Activated T-helper 2 cell treated with anti-CD3 and anti-CD28 coated beads, Interferon-gamma antibody, Interleukin-2, Interleukin-4, amounts not matched to agents 10 μg/mL and 5 μg/mL and 100 μg/mL, durations not matched to agents 14 hours and 24 hours and 36 hours (primary cell): Measurements from ENCODE around the gene PLEKHG5. TPM values are rescaled to one million over a fixed set of nuclear protein-coding genes. Genes with fewer than 3 reads are reported as not detected.
"Not testable (repeated sequence)": the region's sequence is repeated elsewhere in the genome, so short reads cannot be mapped to it uniquely, and the experiment has no call there.

Experiments
- DNase-seq: peaks from one replicate; pipeline ENCODE4 v3.0.0; 2021; ENCODE audit warnings: low spot score
- H3K27ac Mint-ChIP-seq: one replicate; pipeline ENCODE4 v1.8.0; 2021; ENCODE audit warnings: mixed read lengths
- H3K27me3 Mint-ChIP-seq: one replicate; pipeline ENCODE4 v1.8.0; 2021; ENCODE audit warnings: low read depth, mixed read lengths
- H3K36me3 Mint-ChIP-seq: one replicate; pipeline ENCODE4 v1.8.0; 2021; ENCODE audit warnings: low read depth, mixed read lengths
- H3K4me1 Mint-ChIP-seq: one replicate; pipeline ENCODE4 v1.8.0; 2021; ENCODE audit warnings: low read depth, mixed read lengths
- H3K4me3 Mint-ChIP-seq: one replicate; pipeline ENCODE4 v1.8.0; 2021; ENCODE audit warnings: low read depth, mild to moderate bottlenecking, moderate library complexity, mixed read lengths
- H3K9me3 Mint-ChIP-seq: one replicate; pipeline ENCODE4 v1.8.0; 2021; ENCODE audit warnings: mixed read lengths
- intact Hi-C: fragments of 100-400 bp; cut with micrococcal nuclease; formaldehyde crosslinking; loops from one replicate; pipeline ENCODE4 v1.15.1; 2023
- total RNA-seq: library from RNA; stranded (reverse); gene quantifications from 2 replicates; pipeline ENCODE4 v1.2.3, GENCODE V29; 2022

PLEKHG5 gene
- total RNA-seq, 1 donor from 2014 or later = 1.6 TPM

DNA sequence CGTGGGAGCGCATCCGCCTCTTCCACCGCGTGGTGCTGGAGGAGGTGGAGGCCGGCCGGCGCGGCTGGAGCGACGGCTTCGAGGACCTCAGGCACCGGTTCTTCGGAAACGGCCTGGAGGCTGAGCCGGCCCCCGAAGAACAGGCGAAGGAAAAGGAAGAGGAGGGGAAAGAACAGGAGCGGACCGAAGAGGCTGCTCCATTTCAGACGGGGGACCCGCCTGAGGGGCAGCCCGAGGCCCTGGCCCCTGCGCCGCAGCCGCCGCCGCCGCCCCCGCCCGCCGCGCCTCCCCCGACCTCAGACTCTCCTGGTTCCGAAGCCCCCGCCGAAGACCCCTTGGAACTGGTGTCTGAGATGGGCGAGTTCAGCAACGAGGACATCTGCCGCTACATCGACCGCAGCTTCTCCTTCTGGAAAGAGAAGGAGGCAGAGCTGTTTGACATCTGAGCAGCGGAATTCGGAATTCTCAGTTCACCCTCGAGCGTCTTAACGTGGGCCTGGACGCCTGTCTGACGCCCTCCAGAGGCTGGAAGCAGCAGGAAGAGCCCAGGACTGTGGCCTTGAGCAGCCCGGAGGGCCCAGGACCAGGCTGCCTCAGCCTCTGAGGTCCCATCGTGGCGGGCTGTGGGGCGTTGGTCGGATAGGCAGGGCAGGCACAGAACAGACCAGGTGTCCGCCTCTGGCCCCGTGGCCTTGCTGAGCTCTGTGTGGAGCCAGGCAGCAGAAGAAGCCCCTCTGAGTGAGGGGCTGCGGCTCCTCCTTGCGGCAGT, 35.5 kb downstream of the PLEKHG5 start:
- intact Hi-C loops = loop anchor here (2.0 kb wide), 1 partner anchor 31 kb away; the partner anchor contains the start of gene ESPN
- H3K4me1 Mint-ChIP-seq = peaks cover 17% of the 10 kb centered on the region
- not testable (repeated sequence) for H3K36me3 Mint-ChIP-seq, H3K27ac Mint-ChIP-seq, H3K9me3 Mint-ChIP-seq, DNase-seq, H3K4me3 Mint-ChIP-seq
- peaks cover 36% of the 10 kb centered on the region for H3K27me3 Mint-ChIP-seq

DNA sequence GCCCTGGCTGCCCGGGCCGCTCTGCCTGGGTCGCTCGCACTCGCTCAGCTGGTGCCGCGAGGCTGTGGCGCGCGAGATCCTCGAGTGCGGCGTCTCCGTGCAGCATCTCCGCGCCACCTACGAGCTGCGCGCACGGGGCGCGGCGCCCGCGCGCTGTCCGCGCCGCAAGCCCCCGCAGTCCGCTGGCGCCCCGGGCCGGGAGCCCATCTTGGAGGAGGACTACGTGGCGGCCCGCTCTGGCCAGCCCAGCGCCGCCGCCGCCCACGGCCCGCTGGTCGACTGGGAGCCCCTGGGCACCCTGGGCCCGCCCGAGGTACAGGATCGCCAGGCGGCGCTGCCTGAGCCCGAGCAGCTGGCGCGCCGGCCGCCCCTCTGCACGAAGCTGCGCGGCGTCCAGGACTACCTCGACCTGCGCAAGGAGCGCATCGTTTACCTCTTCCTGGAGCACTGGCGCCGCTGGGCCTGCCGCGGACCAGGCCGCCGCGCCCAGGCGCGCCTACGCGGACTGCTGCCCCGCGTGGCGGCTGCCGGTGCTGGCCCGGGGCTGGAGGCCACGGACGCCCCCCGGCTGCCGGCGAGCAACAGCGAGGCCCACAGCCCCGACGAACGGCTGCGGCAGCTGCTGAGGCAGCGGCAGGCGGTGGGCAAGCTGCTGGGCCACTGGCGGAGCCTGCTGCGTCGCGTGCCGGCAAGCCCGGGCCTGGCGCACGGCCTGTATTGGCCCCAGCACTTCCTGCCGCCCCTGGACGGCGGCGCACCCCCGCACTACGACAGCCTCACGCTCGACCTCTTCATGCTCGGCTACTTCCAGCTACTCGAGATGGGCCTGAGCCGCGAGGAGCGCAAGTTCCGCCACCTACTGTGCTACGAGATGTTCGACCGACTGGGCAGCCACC, 36.4 kb downstream of the PLEKHG5 start:
- Mint-ChIP-seq H3K36me3 (peaks cover 4% of the 10 kb centered on the region), H3K27me3 (peaks cover 43% of the 10 kb centered on the region), H3K4me1 (peaks cover 9% of the 10 kb centered on the region), H3K27ac (no peak overlapping the region), H3K4me3 (no peak overlapping the region), H3K9me3 (no peaks in the 10 kb centered on the region)
- DNase-seq = no peak
- intact Hi-C loops = loop anchor here (2.0 kb wide), 1 partner anchor 30 kb away; the partner anchor contains the start of gene ESPN

DNA sequence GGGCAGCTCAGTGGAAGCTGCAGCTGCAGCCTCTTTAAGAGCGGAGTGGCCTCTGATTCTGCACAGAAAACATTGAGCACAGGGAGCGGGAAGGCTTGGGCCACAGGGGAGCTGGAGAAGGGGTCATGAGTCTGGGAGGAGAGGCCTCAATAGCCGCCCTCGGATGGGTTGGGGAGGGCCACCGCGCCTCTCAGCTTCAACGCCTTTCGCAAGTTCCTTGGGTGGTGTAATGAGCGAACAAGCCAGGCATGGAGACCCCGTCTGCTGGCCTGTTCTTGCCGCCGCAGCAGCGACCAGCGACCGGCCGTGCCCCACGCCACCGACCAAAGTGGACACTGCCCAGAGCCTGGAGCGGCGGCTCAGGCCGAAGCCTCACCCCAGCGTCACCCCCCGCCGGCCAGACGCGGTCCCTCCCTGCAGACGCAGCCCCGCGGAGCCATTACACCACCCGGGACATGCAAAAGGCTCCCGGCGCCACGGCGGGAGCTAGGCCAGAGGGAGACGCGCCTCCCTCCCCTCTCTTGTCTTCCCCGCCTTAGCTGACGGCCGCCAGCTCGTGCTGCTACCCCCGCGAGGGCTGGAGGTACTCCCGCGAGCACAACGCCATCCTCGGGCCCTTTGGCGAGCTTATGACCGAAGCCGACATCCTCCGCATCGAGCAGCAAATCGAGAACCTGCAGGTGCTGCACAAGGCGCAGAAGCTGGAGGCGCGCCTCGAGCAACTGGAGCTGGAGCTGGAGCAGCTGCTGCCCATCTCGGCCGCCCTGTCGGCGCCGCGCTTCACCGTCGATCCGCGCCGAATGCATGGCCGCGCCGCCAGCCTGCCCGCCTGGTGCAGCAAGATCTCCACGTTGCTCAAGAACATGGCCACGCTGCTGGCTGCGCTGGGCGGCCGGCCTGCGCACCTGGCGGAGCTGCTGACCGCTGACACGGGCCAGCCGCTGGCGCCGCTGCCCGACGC, 37.3 kb downstream of the PLEKHG5 start:
- not testable (repeated sequence) for H3K4me1 Mint-ChIP-seq, H3K27ac Mint-ChIP-seq, H3K4me3 Mint-ChIP-seq, H3K36me3 Mint-ChIP-seq, DNase-seq, H3K9me3 Mint-ChIP-seq
- intact Hi-C loops = loop anchor here (2.0 kb wide), 1 partner anchor 29 kb away; the partner anchor contains the start of gene ESPN
- peaks cover 50% of the 10 kb centered on the region for H3K27me3 Mint-ChIP-seq

DNA sequence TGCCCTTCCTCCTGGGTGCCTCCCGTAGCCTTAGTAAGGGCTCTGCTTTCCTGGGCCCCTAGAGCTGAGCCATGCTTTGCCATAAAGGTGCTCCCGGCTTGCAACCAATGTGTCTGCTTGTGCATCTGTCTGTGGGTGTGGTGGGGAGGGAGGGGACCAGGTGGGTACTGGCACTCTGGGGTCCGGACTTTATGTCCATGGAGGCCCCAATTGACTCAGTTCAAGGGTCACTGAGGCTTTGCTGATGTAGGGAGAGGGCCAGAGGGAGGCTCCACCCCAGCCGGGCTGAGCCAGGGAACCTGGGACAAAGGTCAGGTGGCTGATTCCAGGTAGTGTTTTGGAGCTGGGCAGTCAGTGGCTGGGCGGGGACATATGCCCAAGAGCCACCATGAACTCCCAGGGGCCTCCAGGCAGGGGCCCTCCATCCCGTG, 40.5 kb downstream of the PLEKHG5 start:
- intact Hi-C loops = no loop called here
- H3K27ac Mint-ChIP-seq = no peak overlapping the region
- no peak overlapping the region for H3K4me3 Mint-ChIP-seq
- H3K27me3 Mint-ChIP-seq = peaks cover 49% of the 10 kb centered on the region
- H3K9me3 Mint-ChIP-seq = no peaks in the 10 kb centered on the region
- peaks cover 11% of the 10 kb centered on the region for H3K4me1 Mint-ChIP-seq
- H3K36me3 Mint-ChIP-seq = peaks cover 4% of the 10 kb centered on the region
- DNase-seq = no peak

DNA sequence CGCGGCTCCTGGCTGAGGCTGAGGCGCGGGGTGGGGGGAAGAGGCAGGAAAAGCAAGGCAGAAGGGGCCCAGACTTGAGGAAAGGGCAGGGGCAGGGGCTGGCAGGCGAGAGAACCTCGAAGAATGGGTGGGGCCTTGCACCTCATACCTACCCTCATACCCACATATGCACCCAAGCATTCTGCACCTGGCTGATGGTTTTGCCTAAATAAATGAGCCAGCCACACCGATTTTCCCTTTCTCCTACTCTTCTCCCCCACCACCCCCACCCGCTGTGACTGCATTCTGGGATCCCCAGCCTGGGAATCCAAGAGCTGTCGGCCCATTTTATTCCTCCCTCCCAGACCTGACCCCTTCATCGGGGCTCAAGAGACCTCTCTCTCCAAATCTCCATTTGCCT, 41.0 kb downstream of the PLEKHG5 start:
- H3K4me3 Mint-ChIP-seq, H3K27ac Mint-ChIP-seq, intact Hi-C loops, H3K36me3 Mint-ChIP-seq, DNase-seq, H3K9me3 Mint-ChIP-seq: not testable (repeated sequence)
- Mint-ChIP-seq H3K4me1 (peaks cover 11% of the 10 kb centered on the region), H3K27me3 (peaks cover 50% of the 10 kb centered on the region)

DNA sequence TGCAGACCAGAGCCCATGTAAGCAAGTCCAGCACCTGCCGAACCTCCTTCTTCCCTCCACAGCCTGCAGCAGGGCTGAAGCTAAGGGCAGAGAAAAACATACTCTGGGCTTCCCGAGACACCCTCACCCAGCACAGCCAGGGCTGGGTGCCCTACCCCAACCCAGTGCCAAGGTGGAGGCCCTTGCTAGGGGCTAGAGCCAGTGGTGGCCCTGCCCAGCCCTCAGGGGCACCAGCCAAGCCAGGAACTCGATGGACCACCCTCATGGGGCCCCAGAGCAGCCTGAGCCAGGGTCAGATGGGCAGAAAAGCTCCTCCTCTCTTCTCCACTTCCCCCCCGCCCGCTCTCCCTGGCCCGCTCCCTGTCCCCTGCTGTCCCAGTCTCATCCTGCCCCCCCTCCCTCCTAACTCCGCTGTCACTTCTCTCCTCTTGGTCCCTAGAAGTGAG, 41.4 kb downstream of the PLEKHG5 start:
- Mint-ChIP-seq H3K27ac (no peak overlapping the region), H3K4me3 (no peak overlapping the region), H3K27me3 (peaks cover 51% of the 10 kb centered on the region), H3K9me3 (no peaks in the 10 kb centered on the region), H3K36me3 (peaks cover 4% of the 10 kb centered on the region), H3K4me1 (peaks cover 11% of the 10 kb centered on the region)
- intact Hi-C loops = no loop called here
- no peak for DNase-seq

DNA sequence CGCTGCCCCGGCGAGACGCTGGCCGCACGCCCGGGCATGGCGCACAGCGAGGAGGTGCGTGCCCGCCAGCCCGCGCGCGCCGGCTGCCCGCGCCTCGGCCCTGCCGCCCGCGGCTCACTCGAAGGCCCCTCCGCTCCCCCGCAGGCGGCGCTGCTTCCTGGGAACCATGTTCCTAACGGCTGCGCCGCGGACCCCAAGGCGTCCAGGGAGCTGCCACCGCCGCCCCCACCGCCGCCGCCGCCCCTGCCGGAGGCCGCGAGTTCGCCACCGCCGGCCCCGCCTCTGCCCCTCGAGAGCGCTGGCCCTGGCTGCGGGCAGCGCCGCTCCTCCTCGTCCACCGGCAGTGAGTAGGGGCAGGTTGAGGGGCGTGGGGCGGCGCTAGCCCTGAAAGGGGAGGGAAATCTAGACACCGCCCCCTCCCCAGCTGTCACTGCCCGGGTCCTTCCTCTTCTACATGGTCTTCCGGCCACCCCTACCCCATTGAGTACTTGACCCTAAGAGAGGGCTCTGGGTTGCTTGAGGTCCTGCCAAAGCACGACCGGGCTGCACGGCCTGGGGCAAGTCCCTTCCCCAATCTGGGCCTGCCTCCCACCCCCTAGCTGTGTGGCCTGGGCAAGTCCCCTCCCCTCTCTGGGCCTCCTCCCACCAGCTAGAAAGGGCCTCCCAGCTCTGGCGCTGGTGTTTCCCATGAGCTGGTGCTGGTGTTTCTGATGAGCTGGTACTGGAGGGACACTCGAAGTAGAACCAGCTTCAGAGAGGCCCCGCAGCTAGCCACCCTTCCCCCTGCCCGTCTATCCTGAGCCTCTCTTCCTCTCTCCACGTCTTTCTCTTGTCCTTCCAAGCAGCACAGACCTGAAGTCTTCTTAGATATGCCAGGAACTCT, 42.5 kb downstream of the PLEKHG5 start:
- no peaks in the 10 kb centered on the region for H3K9me3 Mint-ChIP-seq
- H3K4me1 Mint-ChIP-seq = peaks cover 11% of the 10 kb centered on the region
- peaks cover 51% of the 10 kb centered on the region for H3K27me3 Mint-ChIP-seq
- intact Hi-C loops = no loop called here
- H3K27ac Mint-ChIP-seq = no peak overlapping the region
- peak overlapping the region; percentile 35 for H3K4me3 Mint-ChIP-seq
- H3K36me3 Mint-ChIP-seq = peaks cover 4% of the 10 kb centered on the region
- DNase-seq = no peak

DNA sequence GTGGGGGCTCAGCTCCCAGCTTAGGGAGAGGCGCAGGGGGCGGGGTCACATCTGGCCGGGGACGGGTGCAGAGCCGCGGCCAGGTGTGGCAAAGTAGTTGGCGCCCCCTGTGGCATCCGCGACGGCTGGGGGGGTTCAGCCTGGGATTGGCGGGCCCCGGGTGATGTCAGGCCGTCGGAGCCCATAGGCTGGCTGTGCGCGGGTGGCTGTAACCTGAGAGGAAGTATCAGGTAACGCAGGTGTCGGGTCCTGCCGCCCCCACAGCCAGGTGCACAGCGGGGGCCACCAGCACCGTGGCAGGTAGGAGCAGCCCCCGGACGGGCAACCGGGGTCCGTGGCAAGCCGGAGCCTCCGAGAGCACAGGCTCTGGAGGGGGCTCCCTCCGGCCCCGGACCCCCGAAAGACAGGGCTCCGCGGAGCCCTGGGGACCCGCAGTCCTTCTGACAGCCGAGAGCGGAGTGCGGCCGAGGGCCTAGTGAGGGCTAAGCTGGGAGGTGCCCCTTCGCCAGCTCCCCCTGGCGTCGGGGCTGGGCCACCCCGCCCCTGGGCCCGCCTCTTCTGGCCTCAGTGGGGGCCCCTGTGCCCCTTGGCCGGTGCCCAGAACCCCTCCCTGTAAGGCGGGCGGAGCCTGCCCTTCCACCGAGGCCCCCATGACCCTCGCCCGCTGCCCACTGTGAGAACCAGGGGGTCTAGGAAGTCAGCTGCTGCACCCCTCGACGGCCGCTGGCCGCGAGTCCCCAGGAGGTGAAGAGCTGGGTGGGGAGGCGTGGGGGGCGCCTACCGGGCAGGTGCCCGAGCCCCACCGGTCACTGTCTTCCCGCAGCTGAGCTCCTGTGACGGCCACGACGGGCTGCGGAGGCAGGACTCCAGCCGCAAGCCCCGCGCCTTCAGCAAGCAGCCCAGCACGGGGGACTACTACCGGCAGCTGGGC, 43.4 kb downstream of the PLEKHG5 start:
- intact Hi-C loops = no loop called here
- Mint-ChIP-seq H3K4me1 (peaks cover 9% of the 10 kb centered on the region), H3K36me3 (no peaks in the 10 kb centered on the region), H3K27me3 (peaks cover 43% of the 10 kb centered on the region), H3K4me3 (no peak overlapping the region), H3K9me3 (no peaks in the 10 kb centered on the region), H3K27ac (no peak overlapping the region)
- DNase-seq = no peak

DNA sequence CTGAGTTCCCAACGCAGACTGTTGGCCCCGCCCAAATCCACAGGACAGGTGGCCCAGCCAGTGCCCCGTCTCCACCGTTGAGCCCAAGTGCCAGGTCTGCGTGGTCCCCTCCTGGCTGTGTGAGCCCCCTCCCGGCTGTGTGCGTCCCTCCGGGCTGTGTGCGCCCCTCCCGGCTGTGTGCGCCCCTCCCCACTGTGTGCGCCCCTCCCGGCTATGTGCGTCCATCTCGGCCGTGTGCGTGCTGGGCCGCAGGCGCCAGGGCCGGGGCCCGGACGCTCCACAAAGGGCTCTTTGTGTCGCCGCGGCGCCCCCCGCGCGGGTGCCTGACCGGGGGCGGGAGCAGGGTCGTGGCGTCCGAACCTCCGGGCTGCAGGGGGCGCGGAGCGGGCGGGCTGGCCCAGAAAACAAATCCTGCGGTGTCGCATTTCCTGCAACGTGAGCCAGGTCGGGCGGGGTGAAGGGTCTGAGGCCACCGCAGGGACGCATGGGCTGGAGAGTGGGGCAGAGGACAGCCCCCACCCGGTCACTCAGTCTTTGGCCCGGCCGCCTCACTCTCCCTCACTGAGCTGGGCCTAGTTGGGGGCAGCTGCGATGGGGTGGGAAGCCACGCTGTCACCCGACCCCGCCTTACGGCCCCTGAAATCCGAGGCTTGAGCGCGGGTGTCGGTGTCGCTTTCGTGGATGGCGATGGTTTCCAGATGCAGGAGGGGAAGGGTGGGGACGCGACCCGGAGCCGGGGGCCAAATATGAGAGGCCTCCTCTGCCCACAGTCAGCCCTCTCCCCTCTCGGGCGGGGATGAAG, 44.2 kb downstream of the PLEKHG5 start:
- no peaks in the 10 kb centered on the region for H3K9me3 Mint-ChIP-seq
- intact Hi-C loops = no loop called here
- no peaks in the 10 kb centered on the region for H3K36me3 Mint-ChIP-seq
- no peak for DNase-seq
- H3K4me1 Mint-ChIP-seq = peaks cover 9% of the 10 kb centered on the region
- H3K4me3 Mint-ChIP-seq = no peak overlapping the region
- no peak overlapping the region for H3K27ac Mint-ChIP-seq
- H3K27me3 Mint-ChIP-seq = peaks cover 38% of the 10 kb centered on the region

DNA sequence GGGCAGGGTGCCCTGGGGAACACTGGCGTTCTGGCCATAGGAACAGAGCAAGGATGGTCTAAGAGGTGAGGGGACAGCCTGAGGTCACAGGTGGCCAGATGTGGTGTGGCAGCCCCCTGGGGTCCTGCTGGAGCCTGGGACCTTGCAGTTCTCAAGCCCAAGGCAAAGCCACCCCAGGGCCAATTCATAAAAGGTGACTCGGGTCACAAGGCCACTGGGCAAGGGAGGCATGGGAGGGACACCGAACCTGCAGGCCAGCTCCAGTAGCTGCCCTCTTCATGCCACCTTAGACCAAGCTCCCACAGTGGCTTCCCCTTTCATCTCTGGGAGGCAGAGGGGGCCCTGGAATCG, 44.8 kb downstream of the PLEKHG5 start:
- no peaks in the 10 kb centered on the region for H3K9me3 Mint-ChIP-seq
- H3K4me3 Mint-ChIP-seq = no peak overlapping the region
- no peak overlapping the region for H3K27ac Mint-ChIP-seq
- peaks cover 37% of the 10 kb centered on the region for H3K27me3 Mint-ChIP-seq
- DNase-seq = no peak
- intact Hi-C loops = no loop called here
- H3K36me3 Mint-ChIP-seq = no peaks in the 10 kb centered on the region
- H3K4me1 Mint-ChIP-seq = peaks cover 9% of the 10 kb centered on the region
